Measurements from ENCODE around the gene SYT8.
"Not testable (repeated sequence)": the region's sequence is repeated elsewhere in the genome, so short reads cannot be mapped to it uniquely, and the experiment has no call there.

Gene SYT8

GRCh38 chr11:1883346-1884302 is 48.8 kb downstream of the SYT8 start:
- no peak for TF ChIP-seq CTCF (IDR thresholded peaks at IDR 0.05)
- no peaks in the 10 kb centered on the region for H3K4me1 ChIP-seq

GRCh38 chr11:1884303-1884700 is 49.5 kb downstream of the SYT8 start:
- H3K27me3 ChIP-seq (ENCODE audit: control insufficient read depth, insufficient read depth, low read length) = no peaks in the 10 kb centered on the region
- no peak overlapping the region for H3K9ac ChIP-seq
- no peaks in the 10 kb centered on the region for H3K36me3 ChIP-seq (ENCODE audit: control insufficient read depth, insufficient read depth, low read length)
- H2AFZ ChIP-seq = no peak overlapping the region
- H3K4me3 ChIP-seq (ENCODE audit: low read depth, low read length) = no peak overlapping the region
- no peak overlapping the region for H3K27ac ChIP-seq
- H3K4me2 ChIP-seq (ENCODE audit: low read length) = no peak overlapping the region
- H3K79me2 ChIP-seq = no peaks in the 10 kb centered on the region
- no peaks in the 10 kb centered on the region for H3K4me1 ChIP-seq
- no peaks in the 10 kb centered on the region for H3K9me3 ChIP-seq (ENCODE audit: control insufficient read depth, low read length)
- no peak for TF ChIP-seq CTCF (IDR thresholded peaks at IDR 0.05)

More at GRCh38 chr11:1883346-1884302, 48.8 kb downstream of the SYT8 start:
- Histone ChIP-seq H3K4me2 (ENCODE audit: low read length) (no peak overlapping the region), H3K36me3 (ENCODE audit: control insufficient read depth, insufficient read depth, low read length) (no peaks in the 10 kb centered on the region), H3K27ac (no peak overlapping the region), H3K79me2 (no peaks in the 10 kb centered on the region), H2AFZ (no peak overlapping the region), H3K4me3 (ENCODE audit: low read depth, low read length) (no peak overlapping the region), H3K27me3 (ENCODE audit: control insufficient read depth, insufficient read depth, low read length) (no peaks in the 10 kb centered on the region), H3K9ac (no peak overlapping the region), H3K9me3 (ENCODE audit: control insufficient read depth, low read length) (no peaks in the 10 kb centered on the region)

- not testable (repeated sequence) for H3K9ac ChIP-seq; H2AFZ ChIP-seq; H3K4me2 ChIP-seq (ENCODE audit: low read length); H3K27ac ChIP-seq; H3K9me3 ChIP-seq (ENCODE audit: control insufficient read depth, low read length); H3K79me2 ChIP-seq; H3K4me3 ChIP-seq (ENCODE audit: low read depth, low read length); H3K27me3 ChIP-seq (ENCODE audit: control insufficient read depth, insufficient read depth, low read length); H3K4me1 ChIP-seq; H3K36me3 ChIP-seq (ENCODE audit: control insufficient read depth, insufficient read depth, low read length)
Observed at GRCh38 chr11:1886551-1886950, 51.8 kb downstream of the SYT8 start.
